ENCODE measurements around the gene GPER1.

Gene GPER1

GRCh38 chr7:1124816-1125602 is 37.1 kb downstream of the GPER1 start:
- in situ Hi-C loops (cut with MboI; ENCODE audit: low sequenced_read_pairs) = no loop called here
- no peak for DNase-seq (ENCODE audit: low spot score in 2 of 2)
- Histone ChIP-seq H3K4me1 (no peaks in the 10 kb centered on the region), H3K27me3 (ENCODE audit: low read depth) (no peaks in the 10 kb centered on the region), H3K36me3 (replicated peaks) (peaks cover 13% of the 10 kb centered on the region), H3K9me3 (no peaks in the 10 kb centered on the region), H3K4me3 (no peak overlapping the region)

- no peaks in the 10 kb centered on the region for H3K27me3 ChIP-seq (ENCODE audit: low read depth)
- no peak overlapping the region for H3K4me3 ChIP-seq
- peaks cover 13% of the 10 kb centered on the region for H3K36me3 ChIP-seq (replicated peaks)
- in situ Hi-C loops (cut with MboI; ENCODE audit: low sequenced_read_pairs) = no loop called here
- DNase-seq (ENCODE audit: low spot score in 2 of 2) = no peak
- H3K9me3 ChIP-seq = no peaks in the 10 kb centered on the region
- no peaks in the 10 kb centered on the region for H3K4me1 ChIP-seq
Observed at GRCh38 chr7:1125603-1125969, 37.7 kb downstream of the GPER1 start.

GRCh38 chr7:1127001-1127400 is 39.1 kb downstream of the GPER1 start:
- H3K9me3 ChIP-seq = 0 out of 2 replicates have a peak, but pooled peaks cover 2% of the 10 kb centered on the region
- H3K27me3 ChIP-seq (ENCODE audit: low read depth) = no peaks in the 10 kb centered on the region
- no peaks in the 10 kb centered on the region for H3K4me1 ChIP-seq
- in situ Hi-C loops (cut with MboI; ENCODE audit: low sequenced_read_pairs) = no loop called here
- peaks cover 17% of the 10 kb centered on the region for H3K36me3 ChIP-seq (replicated peaks)
- H3K4me3 ChIP-seq = no peak overlapping the region
- no peak for DNase-seq (ENCODE audit: low spot score in 2 of 2)

GRCh38 chr7:1129431-1129830 is 41.5 kb downstream of the GPER1 start:
- in situ Hi-C loops (cut with MboI; ENCODE audit: low sequenced_read_pairs) = no loop called here

GRCh38 chr7:1130021-1130990 is 42.4 kb downstream of the GPER1 start:
- H3K4me3 ChIP-seq = no peak overlapping the region
- no peak for DNase-seq (ENCODE audit: low spot score in 2 of 2)
- in situ Hi-C loops (cut with MboI; ENCODE audit: low sequenced_read_pairs) = no loop called here
- H3K9me3 ChIP-seq = 0 out of 2 replicates have a peak, but pooled peaks cover 2% of the 10 kb centered on the region
- H3K36me3 ChIP-seq (replicated peaks) = peaks cover 17% of the 10 kb centered on the region
- H3K27me3 ChIP-seq (ENCODE audit: low read depth) = no peaks in the 10 kb centered on the region
- H3K4me1 ChIP-seq = no peaks in the 10 kb centered on the region

More at GRCh38 chr7:1129431-1129830, 41.5 kb downstream of the GPER1 start:
- DNase-seq (ENCODE audit: low spot score in 2 of 2) = no peak
- Histone ChIP-seq H3K4me3 (no peak overlapping the region), H3K36me3 (replicated peaks) (peaks cover 17% of the 10 kb centered on the region), H3K27me3 (ENCODE audit: low read depth) (no peaks in the 10 kb centered on the region), H3K4me1 (no peaks in the 10 kb centered on the region), H3K9me3 (0 out of 2 replicates have a peak, but pooled peaks cover 2% of the 10 kb centered on the region)

- Histone ChIP-seq H3K36me3 (replicated peaks) (peaks cover 8% of the 10 kb centered on the region), H3K4me3 (no peak overlapping the region), H3K27me3 (ENCODE audit: low read depth) (no peaks in the 10 kb centered on the region), H3K9me3 (0 out of 2 replicates have a peak, but pooled peaks cover 2% of the 10 kb centered on the region), H3K4me1 (no peaks in the 10 kb centered on the region)
- DNase-seq (ENCODE audit: low spot score in 2 of 2) = no peak
- in situ Hi-C loops (cut with MboI; ENCODE audit: low sequenced_read_pairs) = no loop called here
Observed at GRCh38 chr7:1131471-1132265, 43.8 kb downstream of the GPER1 start.

- DNase-seq (ENCODE audit: low spot score in 2 of 2) = no peak
- Histone ChIP-seq H3K9me3 (0 out of 2 replicates have a peak, but pooled peaks cover 2% of the 10 kb centered on the region), H3K4me3 (no peak overlapping the region), H3K36me3 (replicated peaks) (peaks cover 4% of the 10 kb centered on the region; the same call in 1 of the 2 replicates), H3K27me3 (ENCODE audit: low read depth) (no peaks in the 10 kb centered on the region), H3K4me1 (peaks cover 4% of the 10 kb centered on the region; the same call in 1 of the 2 replicates)
- in situ Hi-C loops (cut with MboI; ENCODE audit: low sequenced_read_pairs) = no loop called here
Observed at GRCh38 chr7:1134951-1135350, 47.0 kb downstream of the GPER1 start.

- peak overlapping the region; percentile 55 for H3K4me3 ChIP-seq
- H3K36me3 ChIP-seq (replicated peaks) = no peaks in the 10 kb centered on the region
- peaks cover 4% of the 10 kb centered on the region; the same call in 1 of the 2 replicates for H3K4me1 ChIP-seq
- peak in 1 of 2 experiments; percentile 28 for DNase-seq (ENCODE audit: low spot score in 2 of 2)
- no peaks in the 10 kb centered on the region for H3K27me3 ChIP-seq (ENCODE audit: low read depth)
- 0 out of 2 replicates have a peak, but pooled peaks cover 2% of the 10 kb centered on the region for H3K9me3 ChIP-seq
- in situ Hi-C loops (cut with MboI; ENCODE audit: low sequenced_read_pairs) = no loop called here
Observed at GRCh38 chr7:1136841-1137516, 49.1 kb downstream of the GPER1 start.

GRCh38 chr7:1137517-1138167 is 49.7 kb downstream of the GPER1 start:
- Histone ChIP-seq H3K4me3 (peak overlapping the region; percentile 55), H3K27me3 (ENCODE audit: low read depth) (no peaks in the 10 kb centered on the region), H3K4me1 (peaks cover 4% of the 10 kb centered on the region; the same call in 1 of the 2 replicates), H3K9me3 (0 out of 2 replicates have a peak, but pooled peaks cover 2% of the 10 kb centered on the region), H3K36me3 (replicated peaks) (no peaks in the 10 kb centered on the region)
- in situ Hi-C loops (cut with MboI; ENCODE audit: low sequenced_read_pairs) = no loop called here
- DNase-seq (ENCODE audit: low spot score in 2 of 2) = no peak

GRCh38 chr7:1140476-1141104 is 52.7 kb downstream of the GPER1 start:
- H3K4me3 ChIP-seq = no peak overlapping the region
- no peaks in the 10 kb centered on the region for H3K27me3 ChIP-seq (ENCODE audit: low read depth)
- H3K4me1 ChIP-seq = peaks cover 4% of the 10 kb centered on the region; the same call in 1 of the 2 replicates
- H3K36me3 ChIP-seq (replicated peaks) = no peaks in the 10 kb centered on the region
- 0 out of 2 replicates have a peak, but pooled peaks cover 2% of the 10 kb centered on the region for H3K9me3 ChIP-seq
- in situ Hi-C loops (cut with MboI; ENCODE audit: low sequenced_read_pairs) = no loop called here
- no peak for DNase-seq (ENCODE audit: low spot score in 2 of 2)

- Histone ChIP-seq H3K4me1 (peaks cover 4% of the 10 kb centered on the region; the same call in 1 of the 2 replicates), H3K36me3 (replicated peaks) (no peaks in the 10 kb centered on the region), H3K9me3 (0 out of 2 replicates have a peak, but pooled peaks cover 2% of the 10 kb centered on the region), H3K27me3 (ENCODE audit: low read depth) (no peaks in the 10 kb centered on the region), H3K4me3 (no peak overlapping the region)
- no peak for DNase-seq (ENCODE audit: low spot score in 2 of 2)
- in situ Hi-C loops (cut with MboI; ENCODE audit: low sequenced_read_pairs) = no loop called here
Observed at GRCh38 chr7:1141651-1142050, 53.7 kb downstream of the GPER1 start.

Data from HAP-1 (cell line).